Liver (tissue), 3 donors: ENCODE data around the gene NACAD.

Experiments
- EGR1 ChIP-seq, 2 donors: IDR thresholded peaks; 2 replicates each; pipeline ENCODE4 v1.6.1; 2016 to 2018; ENCODE audit warnings: antibody characterized with exemption in 2 of 2, low read depth in 2 of 2
- MAX ChIP-seq: IDR thresholded peaks from 2 replicates; pipeline ENCODE4 v1.6.1; 2016; ENCODE audit warnings: antibody characterized with exemption
- TF ChIP-seq, protein P1 (sequence below): fragments of 150-350 bp; IDR thresholded peaks from 2 replicates; pipeline ENCODE4 v1.5.1; 2017; ENCODE audit warnings: improper control_type of control experiment, low read depth, low read length; ENCODE audit not compliant: missing input control
- donor health status: healthy.
- donor health status: healthy.

DNA sequence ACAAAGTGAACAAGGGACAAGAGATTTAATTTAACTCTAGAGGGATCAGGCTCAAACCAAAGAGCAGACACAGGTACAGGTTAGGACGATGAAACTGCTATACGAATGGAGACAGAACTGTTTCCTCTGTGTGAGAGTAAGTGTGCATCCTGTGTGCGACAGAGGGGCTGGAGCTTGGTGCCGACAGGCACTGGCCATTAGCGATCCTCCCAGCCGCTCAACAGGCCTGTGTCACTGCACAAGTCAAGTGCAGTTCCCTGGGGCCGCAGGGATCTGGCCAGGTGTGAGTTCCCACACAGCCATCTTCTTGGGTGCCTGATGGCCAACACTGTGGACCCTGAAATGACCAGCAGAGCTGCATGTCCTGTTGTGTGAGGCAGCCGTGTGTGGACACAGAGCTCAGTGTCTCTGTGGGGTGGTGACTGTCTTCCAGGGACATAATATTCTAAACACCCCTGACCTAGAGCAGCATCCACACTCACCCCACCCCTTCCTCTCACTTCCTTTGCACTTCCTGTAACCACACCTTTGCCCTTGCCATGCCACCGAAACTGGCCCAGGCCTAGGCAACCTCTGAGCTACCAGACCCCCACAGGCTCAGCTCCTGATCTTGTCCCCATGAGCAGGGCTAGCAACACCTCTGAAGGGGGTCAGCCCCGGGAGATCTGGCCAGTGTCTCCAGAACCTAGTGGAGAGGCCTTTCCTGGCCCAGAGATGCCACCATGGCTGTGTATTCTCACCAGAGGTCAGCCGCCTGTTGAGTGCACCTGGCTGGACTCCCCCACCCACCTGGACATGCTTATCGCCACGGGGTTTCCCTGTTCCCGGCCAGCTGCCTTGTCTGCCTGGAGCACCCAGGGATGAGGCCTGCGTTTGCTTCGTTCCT lies 34.4 kb upstream of the NACAD start:
- no peak for TF ChIP-seq MAX
- TF ChIP-seq, protein P1, sequence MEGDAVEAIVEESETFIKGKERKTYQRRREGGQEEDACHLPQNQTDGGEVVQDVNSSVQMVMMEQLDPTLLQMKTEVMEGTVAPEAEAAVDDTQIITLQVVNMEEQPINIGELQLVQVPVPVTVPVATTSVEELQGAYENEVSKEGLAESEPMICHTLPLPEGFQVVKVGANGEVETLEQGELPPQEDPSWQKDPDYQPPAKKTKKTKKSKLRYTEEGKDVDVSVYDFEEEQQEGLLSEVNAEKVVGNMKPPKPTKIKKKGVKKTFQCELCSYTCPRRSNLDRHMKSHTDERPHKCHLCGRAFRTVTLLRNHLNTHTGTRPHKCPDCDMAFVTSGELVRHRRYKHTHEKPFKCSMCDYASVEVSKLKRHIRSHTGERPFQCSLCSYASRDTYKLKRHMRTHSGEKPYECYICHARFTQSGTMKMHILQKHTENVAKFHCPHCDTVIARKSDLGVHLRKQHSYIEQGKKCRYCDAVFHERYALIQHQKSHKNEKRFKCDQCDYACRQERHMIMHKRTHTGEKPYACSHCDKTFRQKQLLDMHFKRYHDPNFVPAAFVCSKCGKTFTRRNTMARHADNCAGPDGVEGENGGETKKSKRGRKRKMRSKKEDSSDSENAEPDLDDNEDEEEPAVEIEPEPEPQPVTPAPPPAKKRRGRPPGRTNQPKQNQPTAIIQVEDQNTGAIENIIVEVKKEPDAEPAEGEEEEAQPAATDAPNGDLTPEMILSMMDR = no peak
- no peak for TF ChIP-seq EGR1 (IDR thresholded peaks at IDR 0.05; ENCODE audit: low read depth in 2 of 2)
